Stimulated activated naive CD8-positive, alpha-beta T cell treated with anti-CD3 and anti-CD28 coated beads, Interleukin-15, amount 100 ng/mL, for 72 hours (primary cell): ENCODE measurements around the gene RAX.
"Not testable (repeated sequence)": the region's sequence is repeated elsewhere in the genome, so short reads cannot be mapped to it uniquely, and the experiment has no call there.

ENCODE experiments used
- ATAC-seq: fragments of 150-1000 bp; cut with Tn5 transposase; 2 replicates; pipeline ENCODE4 v1.10.0; 2021; ENCODE audit warnings: mild to moderate bottlenecking, moderate library complexity
- DNase-seq, 2 donors: peaks; one replicate each; pipeline ENCODE4 v3.0.0; 2021 to 2022
- H3K27ac Mint-ChIP-seq, 2 donors: one replicate each; pipeline ENCODE4 v1.8.0; 2022; ENCODE audit warnings: mild to moderate bottlenecking in 2 of 2, mixed read lengths in 2 of 2, moderate library complexity in 2 of 2
- H3K27me3 Mint-ChIP-seq: one replicate; pipeline ENCODE4 v1.8.0; 2022; ENCODE audit warnings: mixed read lengths
- H3K4me1 Mint-ChIP-seq: one replicate; pipeline ENCODE4 v1.8.0; 2022; ENCODE audit warnings: mild to moderate bottlenecking, mixed read lengths
- H3K4me3 Mint-ChIP-seq, 2 donors: one replicate each; pipeline ENCODE4 v1.8.0; 2022; ENCODE audit warnings: mild to moderate bottlenecking in 2 of 2, mixed read lengths in 2 of 2, moderate library complexity in 1 of 2
- H3K9me3 Mint-ChIP-seq, 2 donors: one replicate each; pipeline ENCODE4 v1.8.0; 2022; ENCODE audit warnings: mixed read lengths in 2 of 2

The RAX gene

DNA sequence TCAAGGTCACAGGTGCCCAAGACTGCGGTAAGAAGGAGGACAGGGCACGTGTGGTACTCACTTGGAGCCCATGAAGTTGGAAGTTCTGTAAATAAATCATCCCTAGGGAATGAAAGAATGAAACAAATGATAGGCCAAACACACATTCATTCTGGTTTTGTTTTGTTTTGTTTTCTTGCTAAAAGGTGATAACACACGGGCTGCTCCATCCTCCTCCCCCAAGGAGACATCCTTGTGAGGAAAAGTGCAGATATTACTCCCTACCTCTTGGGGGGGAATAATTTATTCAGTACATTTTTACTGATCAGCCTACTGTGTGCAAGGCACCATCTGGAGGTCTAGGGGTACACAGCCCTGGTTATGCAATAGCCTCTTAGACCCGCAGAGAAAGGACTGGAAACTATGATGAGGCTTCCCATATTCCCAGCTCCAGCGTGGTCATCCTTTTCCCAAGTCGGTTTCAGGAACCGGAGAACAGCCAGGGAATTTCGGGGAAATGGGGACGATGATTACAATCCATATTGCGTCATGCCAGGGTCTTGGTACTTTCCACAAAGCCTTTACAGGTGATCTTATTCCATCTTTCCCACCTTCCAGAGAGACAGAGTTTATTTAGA lies 6.3 kb downstream of the RAX start:
- Mint-ChIP-seq H3K27me3 (peaks cover 96% of the 10 kb centered on the region), H3K4me3 (no peak overlapping the region), H3K4me1 (peaks cover 38% of the 10 kb centered on the region), H3K9me3 (no peaks in the 10 kb centered on the region), H3K27ac (no peak overlapping the region)
- DNase-seq, result no peak
- no peak for ATAC-seq

DNA sequence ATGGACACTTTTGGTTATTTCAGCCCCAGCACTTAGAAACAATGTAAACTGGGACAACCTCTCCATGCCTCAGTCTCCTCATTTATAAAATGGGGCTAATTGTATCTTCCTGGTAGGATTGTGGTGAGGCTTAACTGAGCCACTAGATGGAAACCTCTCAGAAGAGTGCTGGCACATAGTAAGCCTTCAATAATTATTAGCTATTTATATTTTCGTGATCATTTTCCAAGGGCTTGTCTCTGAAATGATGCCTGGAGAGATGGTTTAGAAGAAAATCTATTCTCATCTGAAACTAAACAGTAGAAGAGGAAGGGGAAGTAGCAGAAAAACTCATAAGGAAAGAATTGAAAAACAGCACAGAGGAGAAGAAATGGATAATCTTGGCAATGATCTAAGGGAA lies 6.8 kb downstream of the RAX start:
- ATAC-seq, result no peak
- Mint-ChIP-seq H3K4me1 (peaks cover 34% of the 10 kb centered on the region), H3K27me3 (peaks cover 91% of the 10 kb centered on the region), H3K9me3 (no peaks in the 10 kb centered on the region), H3K4me3 (no peak overlapping the region), H3K27ac (no peak overlapping the region)
- no peak for DNase-seq

DNA sequence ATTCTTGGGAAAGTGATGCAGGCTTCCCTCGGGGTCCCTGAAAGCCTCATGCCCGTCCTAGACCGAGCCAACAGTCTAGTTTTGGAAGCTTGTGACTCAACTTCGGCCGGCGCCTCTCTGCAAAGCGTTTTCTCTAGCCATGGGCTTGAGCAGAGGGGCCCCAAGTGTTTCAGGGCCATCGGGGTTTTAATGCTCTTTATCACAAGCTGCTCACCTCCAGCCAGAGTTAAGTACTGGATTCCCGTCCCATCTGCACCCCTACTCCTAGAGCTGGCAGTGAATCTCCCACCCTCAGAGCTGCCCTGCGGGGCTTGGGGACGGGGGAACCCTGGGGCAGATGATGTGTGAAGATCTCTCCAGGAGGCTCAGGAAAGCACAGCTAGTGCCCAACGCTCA lies 7.3 kb downstream of the RAX start:
- DNase-seq (no peak), ATAC-seq (no peak)
- Mint-ChIP-seq H3K4me1 (peaks cover 34% of the 10 kb centered on the region), H3K27me3 (peaks cover 88% of the 10 kb centered on the region), H3K27ac (no peak overlapping the region), H3K4me3 (peak overlapping the region; percentile 72 to 76), H3K9me3 (no peaks in the 10 kb centered on the region)

DNA sequence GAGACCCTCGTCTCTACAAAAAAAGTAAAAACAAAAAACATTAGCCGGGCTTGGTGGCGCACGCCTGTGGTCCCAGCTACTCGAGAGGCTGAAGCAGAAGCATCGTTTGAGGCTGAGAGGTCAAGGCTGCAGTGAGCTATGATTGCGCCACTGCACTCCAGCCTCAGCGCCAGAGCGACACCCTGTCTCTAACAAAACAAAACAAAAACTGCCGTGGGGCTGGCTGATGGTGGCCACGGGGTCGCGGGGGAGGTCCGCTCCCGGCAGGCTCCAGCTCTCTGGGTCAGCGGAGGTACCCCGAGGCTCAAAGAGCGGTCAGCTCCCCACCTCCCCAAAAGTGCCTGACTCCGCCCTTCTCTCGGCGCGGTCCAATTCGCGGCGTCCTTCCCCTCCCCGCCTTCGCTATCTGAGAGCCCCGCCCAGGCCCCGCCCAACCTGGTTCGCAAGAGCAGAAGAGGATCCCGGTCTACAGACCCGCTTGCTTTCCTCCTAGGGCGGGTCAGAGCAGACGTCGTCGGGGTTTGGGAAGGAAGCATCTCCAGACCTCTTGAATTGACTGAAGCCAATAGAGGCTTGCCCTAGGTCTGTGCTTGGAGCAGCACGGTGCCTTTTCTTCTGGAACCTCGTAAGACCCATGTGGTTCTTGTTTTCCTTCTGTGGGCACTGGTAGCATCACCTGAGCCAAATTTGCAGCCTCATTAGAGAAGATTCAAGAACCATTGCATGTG lies 7.8 kb downstream of the RAX start:
- Mint-ChIP-seq H3K27me3 (peaks cover 88% of the 10 kb centered on the region), H3K9me3 (no peaks in the 10 kb centered on the region), H3K4me3 (peak overlapping the region; percentile 72 to 76), H3K4me1 (peaks cover 34% of the 10 kb centered on the region), H3K27ac (no peak overlapping the region)
- DNase-seq, result no peak
- ATAC-seq, result peak; percentile 54

DNA sequence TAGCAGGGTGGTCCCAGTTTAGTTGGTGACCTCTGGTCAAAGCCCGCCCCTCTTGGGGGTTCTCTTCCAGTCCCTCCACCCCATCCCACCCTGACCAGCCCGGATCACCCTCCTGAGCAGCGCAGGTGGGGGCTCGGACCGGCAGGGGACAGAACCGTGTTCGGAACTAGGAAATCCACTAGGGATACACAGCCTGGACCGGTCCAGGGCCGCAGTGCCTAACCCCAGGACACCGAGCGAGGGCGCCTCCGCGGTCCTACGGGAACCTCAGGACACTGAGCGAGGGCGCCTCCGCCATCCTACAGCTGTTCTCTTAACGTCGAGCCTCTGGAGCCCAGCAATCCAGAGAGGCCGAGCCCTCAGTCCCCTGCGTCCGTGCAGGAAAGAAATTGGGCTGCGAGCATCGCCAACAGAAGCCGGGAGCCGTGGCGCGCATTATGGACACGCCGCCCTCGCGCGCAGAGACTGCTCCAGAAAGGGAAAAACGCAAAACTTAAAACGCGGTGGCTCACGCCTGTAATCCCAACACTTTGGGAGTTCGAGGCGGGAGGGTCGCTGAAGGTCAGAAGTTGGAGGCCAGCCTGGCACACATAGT lies 8.5 kb downstream of the RAX start:
- no peak overlapping the region for H3K27ac Mint-ChIP-seq
- ATAC-seq, result no peak
- peak overlapping the region; percentile 72 to 76 for H3K4me3 Mint-ChIP-seq
- H3K9me3 Mint-ChIP-seq, result no peaks in the 10 kb centered on the region
- peaks cover 32% of the 10 kb centered on the region for H3K4me1 Mint-ChIP-seq
- DNase-seq, result no peak
- peaks cover 88% of the 10 kb centered on the region for H3K27me3 Mint-ChIP-seq

- Mint-ChIP-seq H3K27ac (peak overlapping the region in 1 of 2 donors; percentile 54), H3K4me3 (no peak overlapping the region), H3K9me3 (no peaks in the 10 kb centered on the region), H3K4me1 (peaks cover 26% of the 10 kb centered on the region), H3K27me3 (peaks cover 88% of the 10 kb centered on the region)
- no peak for ATAC-seq
- no peak for DNase-seq
Observed at GRCh38 chr18:59264121-59264571, 9.1 kb downstream of the RAX start.

- H3K4me1 Mint-ChIP-seq, result peaks cover 23% of the 10 kb centered on the region
- DNase-seq, result no peak
- ATAC-seq, result no peak
- H3K27ac Mint-ChIP-seq, result peak overlapping the region in 1 of 2 donors; percentile 77
- H3K4me3 Mint-ChIP-seq, result peak overlapping the region in 1 of 2 donors; percentile 27
- H3K9me3 Mint-ChIP-seq, result no peaks in the 10 kb centered on the region
- H3K27me3 Mint-ChIP-seq, result peaks cover 88% of the 10 kb centered on the region
Observed at GRCh38 chr18:59263661-59264060, 9.6 kb downstream of the RAX start.

- H3K27ac Mint-ChIP-seq, ATAC-seq, H3K4me3 Mint-ChIP-seq, DNase-seq, H3K9me3 Mint-ChIP-seq, H3K4me1 Mint-ChIP-seq: not testable (repeated sequence)
- peaks cover 88% of the 10 kb centered on the region for H3K27me3 Mint-ChIP-seq
Observed at GRCh38 chr18:59262243-59262642, 11.0 kb downstream of the RAX start.

GRCh38 chr18:59261842-59262241 lies 11.4 kb downstream of the RAX start:
- H3K4me3 Mint-ChIP-seq, ATAC-seq, H3K27ac Mint-ChIP-seq, H3K9me3 Mint-ChIP-seq, DNase-seq, H3K4me1 Mint-ChIP-seq: not testable (repeated sequence)
- H3K27me3 Mint-ChIP-seq, result peaks cover 87% of the 10 kb centered on the region

- H3K27ac Mint-ChIP-seq, DNase-seq, H3K9me3 Mint-ChIP-seq, H3K4me3 Mint-ChIP-seq, ATAC-seq, H3K4me1 Mint-ChIP-seq: not testable (repeated sequence)
- peaks cover 75% of the 10 kb centered on the region for H3K27me3 Mint-ChIP-seq
Observed at GRCh38 chr18:59255491-59255890, 17.8 kb downstream of the RAX start.

GRCh38 chr18:59249199-59249774 lies 24.0 kb downstream of the RAX start:
- DNase-seq, result peak in 1 of 2 donors; percentile 38
- H3K4me3 Mint-ChIP-seq, result no peak overlapping the region
- H3K4me1 Mint-ChIP-seq, result no peaks in the 10 kb centered on the region
- H3K27me3 Mint-ChIP-seq, result peaks cover 89% of the 10 kb centered on the region
- peak; percentile 61 for ATAC-seq
- H3K27ac Mint-ChIP-seq, result no peak overlapping the region
- H3K9me3 Mint-ChIP-seq, result no peaks in the 10 kb centered on the region

DNA sequence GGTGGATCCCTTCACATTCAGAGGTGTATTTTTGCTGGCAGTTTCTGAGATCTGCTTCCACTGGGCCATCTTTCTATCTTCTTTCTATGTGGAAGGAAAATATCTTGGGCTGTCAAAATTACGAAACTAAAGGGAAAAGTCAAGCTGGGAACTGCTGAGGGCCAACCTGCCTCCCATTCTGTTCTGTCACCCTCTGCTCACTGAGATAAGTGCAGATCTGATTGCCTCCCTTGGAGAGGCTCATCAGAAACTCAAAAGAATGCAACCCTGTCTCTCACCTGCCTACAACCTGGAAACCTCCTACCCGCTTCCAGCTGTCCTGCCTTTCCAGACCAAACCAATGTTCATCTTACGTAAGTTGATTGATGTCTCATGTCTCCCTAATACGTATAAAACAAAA lies 26.5 kb downstream of the RAX start:
- Mint-ChIP-seq H3K27ac (no peak overlapping the region), H3K4me1 (no peaks in the 10 kb centered on the region), H3K27me3 (peaks cover 74% of the 10 kb centered on the region), H3K9me3 (peaks cover 0 to 2% of the 10 kb centered on the region in 2 donors), H3K4me3 (no peak overlapping the region)
- DNase-seq (no peak), ATAC-seq (no peak)

DNA sequence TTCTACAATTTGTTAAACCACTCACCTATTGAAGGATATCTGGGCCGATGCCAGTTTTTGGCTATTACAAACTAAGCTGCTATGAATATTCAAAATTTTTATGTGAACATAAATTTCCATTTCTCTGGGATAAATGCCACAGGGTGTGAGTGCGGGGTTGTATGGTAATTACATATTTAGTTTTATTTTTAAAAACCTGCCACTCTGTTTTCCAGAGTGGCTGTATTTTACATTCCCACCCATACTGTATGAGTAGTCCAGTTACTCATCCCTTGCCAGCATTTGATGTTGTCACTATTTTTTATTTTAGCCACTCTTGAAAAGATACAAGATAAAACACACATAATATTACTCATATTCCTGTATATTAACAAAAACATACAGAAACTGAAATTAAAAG lies 30.3 kb downstream of the RAX start:
- ATAC-seq (no peak), DNase-seq (no peak)
- peaks cover 4 to 10% of the 10 kb centered on the region in 2 donors for H3K9me3 Mint-ChIP-seq
- H3K4me1 Mint-ChIP-seq, result no peaks in the 10 kb centered on the region
- no peak overlapping the region for H3K4me3 Mint-ChIP-seq
- H3K27ac Mint-ChIP-seq, result no peak overlapping the region
- peaks cover 56% of the 10 kb centered on the region for H3K27me3 Mint-ChIP-seq

- H3K4me3 Mint-ChIP-seq, result no peak overlapping the region
- H3K27ac Mint-ChIP-seq, result no peak overlapping the region
- DNase-seq (no peak), ATAC-seq (no peak)
- no peaks in the 10 kb centered on the region for H3K4me1 Mint-ChIP-seq
- H3K9me3 Mint-ChIP-seq, result peaks cover 4 to 10% of the 10 kb centered on the region in 2 donors
- H3K27me3 Mint-ChIP-seq, result peaks cover 44% of the 10 kb centered on the region
Observed at GRCh38 chr18:59239642-59240041, 33.6 kb downstream of the RAX start.

- H3K9me3 Mint-ChIP-seq, result peaks cover 4 to 10% of the 10 kb centered on the region in 2 donors
- no peak overlapping the region for H3K27ac Mint-ChIP-seq
- ATAC-seq (no peak), DNase-seq (no peak)
- no peak overlapping the region for H3K4me3 Mint-ChIP-seq
- peaks cover 36% of the 10 kb centered on the region for H3K27me3 Mint-ChIP-seq
- H3K4me1 Mint-ChIP-seq, result no peaks in the 10 kb centered on the region
Observed at GRCh38 chr18:59238385-59238784, 34.9 kb downstream of the RAX start.

GRCh38 chr18:59233017-59233410 lies 40.2 kb downstream of the RAX start:
- Mint-ChIP-seq H3K27ac (no peak overlapping the region), H3K9me3 (no peaks in the 10 kb centered on the region), H3K4me3 (no peak overlapping the region), H3K27me3 (peaks cover 49% of the 10 kb centered on the region), H3K4me1 (no peaks in the 10 kb centered on the region)
- DNase-seq, result no peak
- ATAC-seq, result no peak
